IMR-90 (cell line): ENCODE measurements around the gene RERE.

Experiments used
- MXI1 ChIP-seq: IDR thresholded peaks from 2 replicates; pipeline ENCODE4 v1.6.1; 2012; ENCODE audit warnings: low read depth, mild to moderate bottlenecking, low read length, moderate library complexity, borderline replicate concordance
- RFX5 ChIP-seq: IDR thresholded peaks from 2 replicates; pipeline ENCODE4 v1.8.0; 2012; ENCODE audit warnings: low read depth, mild to moderate bottlenecking, low read length, moderate library complexity

DNA sequence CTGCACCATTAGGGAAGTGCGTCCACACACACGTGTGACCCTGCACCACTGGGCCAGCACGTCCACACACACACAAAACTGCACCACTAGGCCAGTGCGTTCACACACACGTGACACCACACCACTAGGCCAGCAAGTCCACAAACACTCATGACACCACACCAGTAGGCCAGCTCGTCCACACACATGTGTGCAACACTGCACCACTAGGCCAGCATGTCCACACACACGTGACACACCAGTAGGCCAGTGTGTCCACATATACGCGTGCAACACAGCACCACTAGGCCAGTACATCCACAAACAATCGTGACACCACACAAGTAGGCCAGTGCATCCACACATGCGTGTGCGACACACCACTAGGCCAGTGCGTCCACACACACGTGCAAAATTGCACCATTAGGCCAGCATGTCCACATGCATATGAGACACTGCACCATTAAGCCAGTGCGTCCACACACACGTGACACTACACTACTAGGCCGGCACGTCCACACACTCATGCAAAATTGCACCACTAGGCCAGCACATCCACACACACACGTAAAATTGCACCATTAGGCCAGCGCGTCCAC lies 264.5 kb downstream of the RERE start:
- TF ChIP-seq RFX5 (no peak), MXI1 (no peak)
